Common myeloid progenitor, CD34-positive (primary cell): ENCODE results near the gene RAB30.

ENCODE experiments used
- CTCF ChIA-PET: fragments of 350-600 bp; sonication (Branson Sonifier 250); formaldehyde crosslinking; loops from one replicate; lab custom pipeline; 2021; ENCODE audit warnings: antibody characterized with exemption; lab: Charles Lee
- POLR2A ChIA-PET: fragments of 350-600 bp; sonication (Branson Sonifier 250); formaldehyde crosslinking; loops from one replicate; lab custom pipeline; 2021; ENCODE audit warnings: antibody characterized with exemption; lab: Charles Lee
- DNase-seq, 3 donors: peaks; one replicate each; pipeline versions ENCODE4 v3.0.0 to v3.0.0-alpha.2; 2013
- H3K27ac ChIP-seq, 2 experiments: 1 replicate in 1 of 2; 2 replicates in 1 of 2; pipeline ENCODE4 v1.7.0; 2013; ENCODE audit warnings: inconsistent platforms in 2 of 2, low read length in 2 of 2, mild to moderate bottlenecking in 2 of 2, low read depth in 1 of 2, moderate library complexity in 1 of 2; ENCODE audit not compliant: severe bottlenecking in 2 of 2, insufficient read depth in 1 of 2, poor library complexity in 1 of 2
- H3K27me3 ChIP-seq, 5 experiments: replicated peaks in 2 of 5; 1 replicate in 3 of 5; 2 replicates in 2 of 5; pipeline versions ENCODE4 v1.6.1 to v1.7.0; 2013; ENCODE audit warnings: low read length in 4 of 5, mild to moderate bottlenecking in 2 of 5, moderate library complexity in 2 of 5, inconsistent platforms in 1 of 5; ENCODE audit not compliant: insufficient read depth in 5 of 5, control insufficient read depth in 4 of 5
- H3K36me3 ChIP-seq, 4 experiments: 1 replicate in 2 of 4; 2 replicates in 2 of 4; pipeline versions ENCODE4 v1.6.1 to v1.7.0; 2013; ENCODE audit warnings: low read length in 3 of 4, control low read depth in 1 of 4, mild to moderate bottlenecking in 1 of 4; ENCODE audit not compliant: control insufficient read depth in 4 of 4, insufficient read depth in 4 of 4
- H3K4me1 ChIP-seq, 4 experiments: 1 replicate in 3 of 4; 2 replicates in 1 of 4; pipeline versions ENCODE4 v1.6.1 to v1.7.1; 2013; ENCODE audit warnings: low read length in 3 of 4, mild to moderate bottlenecking in 3 of 4, control low read depth in 1 of 4, inconsistent platforms in 1 of 4, moderate library complexity in 1 of 4; ENCODE audit not compliant: control insufficient read depth in 4 of 4, insufficient read depth in 4 of 4; ENCODE audit errors: control extremely low read depth in 1 of 4
- H3K4me3 ChIP-seq, 7 experiments: 1 replicate in 4 of 7; 2 replicates in 3 of 7; pipeline versions ENCODE4 v1.5.1 to v1.7.0; 2013; ENCODE audit warnings: mild to moderate bottlenecking in 7 of 7, low read length in 6 of 7, moderate library complexity in 6 of 7, inconsistent platforms in 2 of 7, low read depth in 2 of 7, control low read depth in 1 of 7; ENCODE audit not compliant: insufficient read depth in 4 of 7, control insufficient read depth in 1 of 7; ENCODE audit errors: extremely low read depth in 1 of 7
- H3K9me3 ChIP-seq, 5 experiments: 1 replicate in 4 of 5; 2 replicates in 1 of 5; pipeline versions ENCODE4 v1.6.1 to v1.7.1; 2013; ENCODE audit warnings: low read length in 4 of 5, mild to moderate bottlenecking in 2 of 5, inconsistent platforms in 1 of 5, low read depth in 1 of 5, moderate library complexity in 1 of 5; ENCODE audit not compliant: control insufficient read depth in 4 of 5, insufficient read depth in 2 of 5; ENCODE audit errors: control extremely low read depth in 1 of 5
- WGBS: methylation state at CpG from one replicate; pipeline ENCODE4 v1.1.5; 2013; ENCODE audit not compliant: insufficient coverage; 5-methylcytosine and 5-hydroxymethylcytosine counted together

Gene RAB30

GRCh38 chr11:82988936-82989627 lies 82.6 kb downstream of the RAB30 start:
- H3K36me3 ChIP-seq: no peaks in the 10 kb centered on the region
- H3K27me3 ChIP-seq: peaks cover 0 to 2% (median 0%) of the 10 kb centered on the region in 5 experiments
- H3K9me3 ChIP-seq: no peaks in the 10 kb centered on the region
- 92% methylated on average over 7 of the region's 7 CpGs for WGBS
- H3K27ac ChIP-seq: no peak overlapping the region
- H3K4me3 ChIP-seq: no peak overlapping the region
- DNase-seq: no peak
- CTCF ChIA-PET: interaction anchor here (1.2 kb wide), 1 partner anchor 12 kb away, joined by 3 read pairs; no protein-coding TSS in a partner anchor
- POLR2A ChIA-PET: no interaction called here
- no peaks in the 10 kb centered on the region for H3K4me1 ChIP-seq

DNA sequence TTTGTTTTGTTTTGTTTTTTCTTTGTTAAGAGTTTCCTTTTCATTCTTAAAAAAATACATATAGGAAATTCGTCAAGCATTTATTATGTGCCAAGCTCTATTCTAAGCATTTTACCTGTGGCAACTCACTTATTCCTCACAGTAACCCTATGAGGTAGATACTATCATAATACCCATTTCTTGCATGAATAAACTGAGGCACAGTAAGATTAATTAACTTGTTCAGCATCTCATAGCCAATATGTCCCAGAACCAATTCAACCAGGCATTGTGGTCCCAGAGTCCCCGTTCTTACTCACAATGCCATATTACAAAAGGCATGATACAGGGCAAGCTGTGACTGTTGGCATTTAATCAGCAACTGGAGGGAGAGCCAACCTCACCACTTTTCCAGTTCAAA lies 83.7 kb downstream of the RAB30 start:
- no peaks in the 10 kb centered on the region for H3K4me1 ChIP-seq
- H3K36me3 ChIP-seq: no peaks in the 10 kb centered on the region
- H3K27ac ChIP-seq: no peak overlapping the region
- ChIA-PET CTCF (no interaction called here), POLR2A (no interaction called here)
- DNase-seq: no peak
- H3K4me3 ChIP-seq: no peak overlapping the region
- H3K27me3 ChIP-seq: peaks cover 0 to 2% (median 0%) of the 10 kb centered on the region in 5 experiments
- WGBS: 82% methylated on average over 2 of the region's 2 CpGs
- no peaks in the 10 kb centered on the region for H3K9me3 ChIP-seq

- H3K27ac ChIP-seq: no peak overlapping the region
- CTCF ChIA-PET: no interaction called here
These were observed 85.3 kb downstream of the RAB30 start for GRCh38 chr11:82986446-82986845.

GRCh38 chr11:82981852-82982251 lies 89.8 kb downstream of the RAB30 start:
- Histone ChIP-seq H3K9me3 (no peaks in the 10 kb centered on the region), H3K27me3 (peaks cover 0 to 2% (median 0%) of the 10 kb centered on the region in 5 experiments), H3K4me1 (no peaks in the 10 kb centered on the region), H3K36me3 (no peaks in the 10 kb centered on the region), H3K27ac (no peak overlapping the region), H3K4me3 (no peak overlapping the region)
- CTCF ChIA-PET: no interaction called here
- WGBS: 96% methylated on average over 6 of the region's 6 CpGs
- no peak for DNase-seq
- POLR2A ChIA-PET: no interaction called here

More at GRCh38 chr11:82986446-82986845, 85.3 kb downstream of the RAB30 start:
- no peak overlapping the region for H3K4me3 ChIP-seq
- 100% methylated on average over 1 of the region's 3 CpGs for WGBS
- peaks cover 0 to 2% (median 0%) of the 10 kb centered on the region in 5 experiments for H3K27me3 ChIP-seq
- H3K36me3 ChIP-seq: no peaks in the 10 kb centered on the region
- no peaks in the 10 kb centered on the region for H3K4me1 ChIP-seq
- no peaks in the 10 kb centered on the region for H3K9me3 ChIP-seq
- DNase-seq: no peak
- POLR2A ChIA-PET: no interaction called here

DNA sequence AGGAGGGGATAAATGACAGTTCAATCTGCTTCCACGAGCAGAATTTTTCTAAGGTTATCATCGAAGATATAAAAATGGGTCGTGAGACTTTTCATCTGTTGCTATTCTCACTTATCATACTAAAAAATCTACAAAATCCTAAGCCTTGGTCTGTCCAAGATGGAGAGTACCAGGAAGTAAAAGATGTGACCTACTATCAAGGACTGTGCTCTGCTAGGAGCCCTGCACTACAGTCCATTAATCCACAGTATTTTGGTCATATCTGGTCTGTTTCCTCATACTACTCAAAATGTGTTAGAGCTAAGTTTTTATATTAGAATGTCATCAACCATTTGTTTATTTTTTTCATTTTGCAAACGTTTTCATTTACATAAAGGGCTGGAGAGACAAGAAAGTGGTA lies 90.8 kb downstream of the RAB30 start:
- Histone ChIP-seq H3K4me3 (no peak overlapping the region), H3K9me3 (no peaks in the 10 kb centered on the region), H3K27ac (no peak overlapping the region), H3K36me3 (no peaks in the 10 kb centered on the region), H3K27me3 (no peaks in the 10 kb centered on the region), H3K4me1 (no peaks in the 10 kb centered on the region)
- no CpG with 5 or more reads among the region's 4 CpGs for WGBS
- POLR2A ChIA-PET: no interaction called here
- CTCF ChIA-PET: no interaction called here
- DNase-seq: no peak

- H3K4me3 ChIP-seq: no peak overlapping the region
- H3K27ac ChIP-seq: no peak overlapping the region
- no peaks in the 10 kb centered on the region for H3K27me3 ChIP-seq
- ChIA-PET POLR2A (no interaction called here), CTCF (no interaction called here)
- no peaks in the 10 kb centered on the region for H3K9me3 ChIP-seq
- H3K4me1 ChIP-seq: no peaks in the 10 kb centered on the region
- no peaks in the 10 kb centered on the region for H3K36me3 ChIP-seq
- no peak for DNase-seq
These were observed 91.4 kb downstream of the RAB30 start for GRCh38 chr11:82980292-82980691.

GRCh38 chr11:82979824-82980223 lies 91.9 kb downstream of the RAB30 start:
- no peak for DNase-seq
- Histone ChIP-seq H3K27ac (no peak overlapping the region), H3K36me3 (no peaks in the 10 kb centered on the region), H3K27me3 (no peaks in the 10 kb centered on the region), H3K4me3 (no peak overlapping the region), H3K9me3 (no peaks in the 10 kb centered on the region), H3K4me1 (no peaks in the 10 kb centered on the region)
- POLR2A ChIA-PET: no interaction called here
- CTCF ChIA-PET: no interaction called here
